CD14-positive monocyte (primary cell): Measurements from ENCODE around the gene RAB10. TPM values are rescaled to one million over a fixed set of nuclear protein-coding genes. Genes with fewer than 3 reads are reported as not detected.

ENCODE experiments used
- DNase-seq, 3 donors: peaks; one replicate each; pipeline ENCODE4 v3.0.0-alpha.2; 2011 to 2022
- H2AFZ ChIP-seq: 2 replicates; pipeline ENCODE4 v1.6.0; 2012; ENCODE audit warnings: mild to moderate bottlenecking, low read depth, low read length, inconsistent platforms; ENCODE audit not compliant: insufficient read depth, poor library complexity, severe bottlenecking
- H3K27ac ChIP-seq, 2 donors: 1 replicate in 1 of 2; 2 replicates in 1 of 2; pipeline ENCODE4 v1.5.1; 2012 to 2013; ENCODE audit warnings: low read length in 2 of 2, control low read depth in 1 of 2, inconsistent platforms in 1 of 2, low read depth in 1 of 2, mild to moderate bottlenecking in 1 of 2
- H3K27me3 ChIP-seq, 2 donors: one replicate each; pipeline versions ENCODE4 v1.6.0 to v1.6.1; 2011 to 2013; ENCODE audit warnings: low read length in 2 of 2; ENCODE audit not compliant: control insufficient read depth in 2 of 2, insufficient read depth in 2 of 2
- H3K36me3 ChIP-seq, 2 donors: replicated peaks in 1 of 2; 1 replicate in 1 of 2; 2 replicates in 1 of 2; pipeline versions ENCODE4 v1.5.1 to v1.6.1; 2012 to 2013; ENCODE audit warnings: low read length in 2 of 2, control low read depth in 1 of 2, inconsistent platforms in 1 of 2, mild to moderate bottlenecking in 1 of 2; ENCODE audit not compliant: insufficient read depth in 2 of 2, control insufficient read depth in 1 of 2
- H3K4me1 ChIP-seq, 2 donors: 1 replicate in 1 of 2; 2 replicates in 1 of 2; pipeline versions ENCODE4 v1.5.1 to v1.6.1; 2012 to 2013; ENCODE audit warnings: low read length in 2 of 2, control low read depth in 1 of 2, inconsistent platforms in 1 of 2, mild to moderate bottlenecking in 1 of 2, moderate library complexity in 1 of 2; ENCODE audit not compliant: insufficient read depth in 2 of 2, control insufficient read depth in 1 of 2
- H3K4me2 ChIP-seq: replicated peaks from 2 replicates; pipeline ENCODE3; 2012; ENCODE audit warnings: low read length, moderate library complexity, mild to moderate bottlenecking; ENCODE audit not compliant: poor library complexity, severe bottlenecking; ENCODE audit errors: extremely low read depth
- H3K4me3 ChIP-seq, 3 experiments: fragments of 200-600 bp in 1 of 3; sonication (generic) in 1 of 3; replicated peaks in 1 of 3; 1 replicate in 2 of 3; 2 replicates in 1 of 3; pipeline ENCODE4 v1.5.1; 2011 to 2013; ENCODE audit warnings: low read length in 3 of 3, mild to moderate bottlenecking in 3 of 3, control low read depth in 2 of 3, low read depth in 2 of 3, inconsistent platforms in 1 of 3, moderate library complexity in 1 of 3
- H3K79me2 ChIP-seq: 2 replicates; pipeline ENCODE4 v1.6.0; 2012; ENCODE audit warnings: mild to moderate bottlenecking, control low read depth, inconsistent platforms, low read length, moderate library complexity; ENCODE audit not compliant: insufficient read depth
- H3K9ac ChIP-seq: 2 replicates; pipeline ENCODE4 v1.6.0; 2017; ENCODE audit warnings: low read length, mild to moderate bottlenecking; ENCODE audit not compliant: insufficient read depth, poor library complexity, severe bottlenecking
- H3K9me3 ChIP-seq, 2 donors: replicated peaks in 1 of 2; 1 replicate in 1 of 2; 2 replicates in 1 of 2; pipeline versions ENCODE4 v1.5.1 to v1.6.1; 2012 to 2013; ENCODE audit warnings: low read length in 2 of 2, control low read depth in 1 of 2; ENCODE audit not compliant: control insufficient read depth in 1 of 2, insufficient read depth in 1 of 2
- H4K20me1 ChIP-seq: 2 replicates; pipeline ENCODE4 v1.6.0; 2012; ENCODE audit warnings: mild to moderate bottlenecking, low read length, control low read depth, moderate library complexity; ENCODE audit not compliant: insufficient read depth
- H3K27ac Mint-ChIP-seq, 7 donors: one replicate each; pipeline ENCODE4 v1.8.0; 2020; ENCODE audit warnings: mild to moderate bottlenecking in 7 of 7, mixed read lengths in 7 of 7, moderate library complexity in 6 of 7, inconsistent platforms in 2 of 7
- H3K27me3 Mint-ChIP-seq, 3 donors: one replicate each; pipeline ENCODE4 v1.8.0; 2021 to 2022; ENCODE audit warnings: low read depth in 3 of 3, mild to moderate bottlenecking in 3 of 3, mixed read lengths in 3 of 3, moderate library complexity in 3 of 3, inconsistent platforms in 1 of 3
- H3K36me3 Mint-ChIP-seq, 2 donors: one replicate each; pipeline ENCODE4 v1.8.0; 2020; ENCODE audit warnings: mixed read lengths in 2 of 2, inconsistent platforms in 1 of 2, mild to moderate bottlenecking in 1 of 2
- H3K4me1 Mint-ChIP-seq: one replicate; pipeline ENCODE4 v1.8.0; 2020; ENCODE audit warnings: mild to moderate bottlenecking, mixed read lengths
- H3K4me3 Mint-ChIP-seq, 2 donors: one replicate each; pipeline ENCODE4 v1.8.0; 2020; ENCODE audit warnings: mild to moderate bottlenecking in 2 of 2, mixed read lengths in 2 of 2, moderate library complexity in 1 of 2
- H3K9me3 Mint-ChIP-seq, 7 donors: one replicate each; pipeline ENCODE4 v1.8.0; 2020 to 2022; ENCODE audit warnings: mixed read lengths in 7 of 7, mild to moderate bottlenecking in 6 of 7, moderate library complexity in 6 of 7, inconsistent platforms in 2 of 7
- WGBS: methylation state at CpG from one replicate; pipeline ENCODE4 v1.1.5; 2013; ENCODE audit warnings: missing lambda C conversion rate; ENCODE audit not compliant: insufficient coverage; 5-methylcytosine and 5-hydroxymethylcytosine counted together
- intact Hi-C, 2 donors: fragments of 100-400 bp; cut with micrococcal nuclease; formaldehyde crosslinking; loops; one replicate each; pipeline versions ENCODE4 v1.15.0 to v1.15.1; 2023
- polyA plus RNA-seq, 3 donors: library from polyadenylated mRNA; depleted of rRNA in 1 of 3; unstranded in 2 of 3; stranded (reverse) in 1 of 3; fragments of 300-500 nt in 2 of 3; fragments of >200 nt in 1 of 3; fragmentation: Illumina TruSeq in 2 of 3; gene quantifications; 1 replicate in 2 of 3; 2 replicates in 1 of 3; pipeline ENCODE4 v1.2.3, GENCODE V29; 2012 to 2021
- TF ChIP-seq, protein P1 (sequence below): fragments of 200-600 bp; IDR thresholded peaks from one replicate; pipeline ENCODE4 v1.8.0; 2022; ENCODE audit warnings: antibody characterized with exemption, mild to moderate bottlenecking

The RAB10 gene
- polyA plus RNA-seq, 3 donors, result 38.6 to 258 (median 202) TPM

DNA sequence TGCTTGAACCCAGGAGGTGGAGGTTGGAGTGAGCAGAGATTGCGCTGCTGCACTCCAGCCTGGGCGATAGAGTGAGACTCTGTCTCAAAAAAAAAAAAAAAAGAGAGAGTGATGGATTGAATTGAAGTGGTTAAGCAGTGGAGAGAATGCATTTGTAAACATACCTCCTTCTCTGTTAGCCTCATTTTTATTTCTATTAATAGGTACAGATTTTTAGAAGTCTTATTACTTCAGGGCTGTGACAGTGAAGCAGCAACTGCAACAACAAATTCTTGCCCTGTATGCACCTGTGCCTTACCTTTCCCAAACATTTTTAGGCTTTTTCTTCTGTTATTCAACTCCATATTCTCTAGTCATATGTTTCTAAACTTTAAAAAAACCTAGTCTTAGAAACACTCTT lies 55.5 kb downstream of the RAB10 start:
- Histone ChIP-seq H3K36me3 (peaks cover 6 to 22% of the 10 kb centered on the region in 2 donors), H3K27me3 (no peaks in the 10 kb centered on the region), H4K20me1 (peaks cover 100% of the 10 kb centered on the region), H3K4me2 (no peak overlapping the region), H3K4me1 (peaks cover 28 to 35% of the 10 kb centered on the region in 2 donors), H2AFZ (no peak overlapping the region), H3K9me3 (no peaks in the 10 kb centered on the region), H3K9ac (no peak overlapping the region), H3K4me3 (no peak overlapping the region), H3K79me2 (peaks cover 99% of the 10 kb centered on the region), H3K27ac (no peak overlapping the region)
- Mint-ChIP-seq H3K36me3 (peaks cover 23 to 30% of the 10 kb centered on the region in 2 donors), H3K4me3 (no peak overlapping the region), H3K27me3 (peaks cover 0 to 2% (median 0%) of the 10 kb centered on the region in 3 donors), H3K27ac (peak overlapping the region in 1 of 7 donors; percentile 39), H3K9me3 (no peaks in the 10 kb centered on the region), H3K4me1 (peaks cover 58% of the 10 kb centered on the region)
- TF ChIP-seq, protein P1, sequence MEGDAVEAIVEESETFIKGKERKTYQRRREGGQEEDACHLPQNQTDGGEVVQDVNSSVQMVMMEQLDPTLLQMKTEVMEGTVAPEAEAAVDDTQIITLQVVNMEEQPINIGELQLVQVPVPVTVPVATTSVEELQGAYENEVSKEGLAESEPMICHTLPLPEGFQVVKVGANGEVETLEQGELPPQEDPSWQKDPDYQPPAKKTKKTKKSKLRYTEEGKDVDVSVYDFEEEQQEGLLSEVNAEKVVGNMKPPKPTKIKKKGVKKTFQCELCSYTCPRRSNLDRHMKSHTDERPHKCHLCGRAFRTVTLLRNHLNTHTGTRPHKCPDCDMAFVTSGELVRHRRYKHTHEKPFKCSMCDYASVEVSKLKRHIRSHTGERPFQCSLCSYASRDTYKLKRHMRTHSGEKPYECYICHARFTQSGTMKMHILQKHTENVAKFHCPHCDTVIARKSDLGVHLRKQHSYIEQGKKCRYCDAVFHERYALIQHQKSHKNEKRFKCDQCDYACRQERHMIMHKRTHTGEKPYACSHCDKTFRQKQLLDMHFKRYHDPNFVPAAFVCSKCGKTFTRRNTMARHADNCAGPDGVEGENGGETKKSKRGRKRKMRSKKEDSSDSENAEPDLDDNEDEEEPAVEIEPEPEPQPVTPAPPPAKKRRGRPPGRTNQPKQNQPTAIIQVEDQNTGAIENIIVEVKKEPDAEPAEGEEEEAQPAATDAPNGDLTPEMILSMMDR, result no peak
- intact Hi-C loops, result no loop called here
- no CpG with 5 or more reads among the region's 2 CpGs for WGBS
- DNase-seq, result no peak

DNA sequence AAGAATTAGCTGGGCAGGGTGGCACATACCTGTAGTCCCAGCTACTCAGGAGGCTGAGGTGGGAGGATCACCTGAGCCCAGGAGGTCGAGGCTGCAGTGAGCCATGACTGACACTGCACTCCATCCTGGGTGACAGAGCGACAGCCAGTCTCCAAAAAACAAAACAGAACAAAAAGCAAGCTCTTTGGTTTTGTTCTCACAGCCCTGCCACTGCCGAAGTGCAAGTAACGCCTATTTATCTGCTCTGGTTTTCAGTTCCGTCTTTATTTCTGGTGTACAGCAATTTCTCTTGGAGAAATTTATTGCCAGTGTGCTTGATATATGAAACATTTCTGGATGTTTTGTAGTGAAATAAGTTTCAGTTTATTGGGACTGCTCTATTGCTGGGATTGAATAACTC lies 61.9 kb downstream of the RAB10 start:
- Histone ChIP-seq H3K79me2 (peaks cover 100% of the 10 kb centered on the region), H3K9me3 (no peaks in the 10 kb centered on the region), H3K27me3 (no peaks in the 10 kb centered on the region), H3K36me3 (peaks cover 7 to 68% of the 10 kb centered on the region in 2 donors), H3K4me3 (no peak overlapping the region), H4K20me1 (peaks cover 100% of the 10 kb centered on the region), H3K4me1 (no peaks in the 10 kb centered on the region), H2AFZ (no peak overlapping the region), H3K9ac (no peak overlapping the region), H3K27ac (peak overlapping the region in 1 of 2 donors; percentile 15), H3K4me2 (no peak overlapping the region)
- peak overlapping the region in 2 of 7 donors; percentile 25 to 42 for H3K27ac Mint-ChIP-seq
- H3K4me1 Mint-ChIP-seq, result peaks cover 22% of the 10 kb centered on the region
- H3K9me3 Mint-ChIP-seq, result peaks cover 0 to 2% (median 0%) of the 10 kb centered on the region in 7 donors
- no peak overlapping the region for H3K4me3 Mint-ChIP-seq
- 65% methylated on average over 2 of the region's 5 CpGs for WGBS
- H3K36me3 Mint-ChIP-seq, result peaks cover 30 to 43% of the 10 kb centered on the region in 2 donors
- no peak for DNase-seq
- intact Hi-C loops, result no loop called here
- TF ChIP-seq, protein P1, result no peak
- H3K27me3 Mint-ChIP-seq, result no peaks in the 10 kb centered on the region
